ENCODE measurements around the gene PDK1.

The PDK1 gene

DNA sequence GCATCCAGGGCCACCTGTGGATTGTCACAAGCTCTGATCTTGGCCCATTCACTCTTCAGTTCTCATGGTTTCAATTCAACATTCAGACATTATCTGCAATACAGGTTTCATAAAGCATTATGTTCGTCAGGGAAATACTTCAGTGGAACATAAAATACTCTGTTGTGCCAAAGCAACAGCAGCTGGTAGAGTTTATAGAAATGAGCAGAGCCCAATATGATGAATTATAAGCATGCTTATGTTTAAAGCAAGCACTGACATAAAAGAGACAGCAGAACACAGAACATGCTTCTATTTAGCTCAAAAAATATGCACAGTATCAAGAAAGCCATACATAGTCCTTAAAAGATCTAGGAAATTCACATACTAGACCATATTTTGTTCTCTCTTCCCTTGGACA is 71.3 kb downstream of the PDK1 start:
- no peak for DNase-seq
- H3K4me3 Mint-ChIP-seq = no peak overlapping the region
- H3K27me3 Mint-ChIP-seq = no peaks in the 10 kb centered on the region
- peaks cover 41% of the 10 kb centered on the region for H3K36me3 Mint-ChIP-seq (ENCODE audit: low read depth)
- H3K9me3 Mint-ChIP-seq = no peaks in the 10 kb centered on the region
- H3K4me1 Mint-ChIP-seq (ENCODE audit: low read depth) = no peaks in the 10 kb centered on the region
- H3K27ac Mint-ChIP-seq = no peak overlapping the region

- Mint-ChIP-seq H3K27me3 (no peaks in the 10 kb centered on the region), H3K4me1 (ENCODE audit: low read depth) (no peaks in the 10 kb centered on the region), H3K27ac (no peak overlapping the region), H3K36me3 (ENCODE audit: low read depth) (peaks cover 41% of the 10 kb centered on the region), H3K9me3 (no peaks in the 10 kb centered on the region), H3K4me3 (no peak overlapping the region)
- DNase-seq = no peak
Observed at GRCh38 chr2:172628085-172628484, 72.2 kb downstream of the PDK1 start.

DNA sequence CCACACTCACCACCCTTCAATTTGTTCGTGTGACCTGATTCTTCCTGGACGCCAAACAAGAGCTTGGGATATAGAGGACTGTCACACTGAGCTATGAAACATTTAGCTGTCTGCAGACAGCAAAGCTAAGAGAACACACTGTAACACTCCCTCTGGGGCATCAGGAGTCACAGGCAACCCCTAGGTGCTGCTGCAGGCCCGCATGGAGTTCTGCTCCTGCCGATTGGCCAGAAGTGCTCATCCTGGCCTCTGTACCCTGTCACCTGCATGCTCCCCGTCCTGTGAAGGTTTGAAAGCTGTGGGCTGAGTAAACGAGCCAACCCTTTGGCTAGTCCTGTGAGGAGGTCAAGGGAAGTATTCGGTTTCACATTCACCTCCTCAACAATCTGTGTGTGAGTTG is 73.7 kb downstream of the PDK1 start:
- H3K4me3 Mint-ChIP-seq = no peak overlapping the region

GRCh38 chr2:172630181-172630580 is 74.3 kb downstream of the PDK1 start:
- Mint-ChIP-seq H3K27ac (no peak overlapping the region), H3K4me1 (ENCODE audit: low read depth) (no peaks in the 10 kb centered on the region), H3K27me3 (no peaks in the 10 kb centered on the region), H3K4me3 (no peak overlapping the region), H3K36me3 (ENCODE audit: low read depth) (peaks cover 30% of the 10 kb centered on the region), H3K9me3 (no peaks in the 10 kb centered on the region)
- no peak for DNase-seq

More for the DNA sequence above, 73.7 kb downstream of the PDK1 start:
- peaks cover 30% of the 10 kb centered on the region for H3K36me3 Mint-ChIP-seq (ENCODE audit: low read depth)
- no peak overlapping the region for H3K27ac Mint-ChIP-seq
- no peaks in the 10 kb centered on the region for H3K4me1 Mint-ChIP-seq (ENCODE audit: low read depth)
- no peak for DNase-seq
- H3K9me3 Mint-ChIP-seq = no peaks in the 10 kb centered on the region
- H3K27me3 Mint-ChIP-seq = no peaks in the 10 kb centered on the region

- H3K9me3 Mint-ChIP-seq = no peaks in the 10 kb centered on the region
Observed at GRCh38 chr2:172634477-172634876, 78.6 kb downstream of the PDK1 start.

DNA sequence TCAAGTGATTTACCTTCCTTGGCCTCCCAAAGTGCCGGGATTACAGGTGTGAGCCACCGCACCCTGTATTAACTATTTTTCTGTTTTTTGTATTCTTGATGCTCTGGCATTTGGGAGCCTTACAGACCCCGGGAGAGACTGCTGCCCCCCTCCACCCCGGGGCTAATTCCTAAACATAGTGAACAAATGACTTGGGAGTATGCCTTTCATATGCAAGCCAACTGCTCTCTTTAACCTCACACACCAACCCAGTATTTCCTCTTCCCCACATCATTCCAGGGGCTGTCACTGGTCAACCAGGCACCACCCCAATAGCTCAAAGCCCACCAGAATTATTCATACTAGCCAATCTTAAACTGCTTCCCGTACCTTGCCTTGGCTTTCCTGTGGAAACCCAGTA is 79.7 kb downstream of the PDK1 start:
- DNase-seq = no peak
- no peaks in the 10 kb centered on the region for H3K9me3 Mint-ChIP-seq
- no peaks in the 10 kb centered on the region for H3K27me3 Mint-ChIP-seq
- H3K4me3 Mint-ChIP-seq = no peak overlapping the region
- H3K27ac Mint-ChIP-seq = no peak overlapping the region
- H3K36me3 Mint-ChIP-seq (ENCODE audit: low read depth) = peaks cover 5% of the 10 kb centered on the region
- peaks cover 11% of the 10 kb centered on the region for H3K4me1 Mint-ChIP-seq (ENCODE audit: low read depth)

More at GRCh38 chr2:172634477-172634876, 78.6 kb downstream of the PDK1 start:
- Mint-ChIP-seq H3K4me1 (ENCODE audit: low read depth) (peaks cover under 1% of the 10 kb centered on the region), H3K27me3 (no peaks in the 10 kb centered on the region), H3K36me3 (ENCODE audit: low read depth) (peaks cover 13% of the 10 kb centered on the region), H3K27ac (no peak overlapping the region), H3K4me3 (no peak overlapping the region)
- no peak for DNase-seq

DNA sequence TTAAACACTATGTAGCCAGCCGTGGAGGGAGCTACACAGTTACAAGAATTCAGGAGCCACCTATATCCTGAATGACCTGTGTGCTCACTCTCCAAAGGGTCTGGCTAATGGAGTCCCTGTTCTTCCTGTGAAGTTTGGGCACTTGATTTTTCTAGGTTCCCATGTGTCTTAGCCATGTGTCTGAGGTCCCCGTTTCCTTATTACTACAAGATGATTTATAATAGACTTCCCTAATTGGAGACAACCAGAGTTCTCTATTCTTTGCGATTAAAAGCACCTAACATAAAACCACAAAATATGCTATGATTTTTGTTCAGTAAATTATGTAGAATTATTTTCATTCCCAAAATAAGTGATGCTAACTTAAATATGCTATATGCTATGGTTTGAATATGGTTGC is 83.4 kb downstream of the PDK1 start:
- peaks cover 22% of the 10 kb centered on the region for H3K4me1 Mint-ChIP-seq (ENCODE audit: low read depth)
- H3K36me3 Mint-ChIP-seq (ENCODE audit: low read depth) = no peaks in the 10 kb centered on the region
- no peak for DNase-seq
- H3K4me3 Mint-ChIP-seq = no peak overlapping the region
- H3K9me3 Mint-ChIP-seq = no peaks in the 10 kb centered on the region
- no peaks in the 10 kb centered on the region for H3K27me3 Mint-ChIP-seq
- no peak overlapping the region for H3K27ac Mint-ChIP-seq

GRCh38 chr2:172639823-172640222 is 83.9 kb downstream of the PDK1 start:
- H3K36me3 Mint-ChIP-seq (ENCODE audit: low read depth) = no peaks in the 10 kb centered on the region
- H3K27me3 Mint-ChIP-seq = no peaks in the 10 kb centered on the region
- no peak for DNase-seq
- H3K27ac Mint-ChIP-seq = peak overlapping the region; percentile 17
- peaks cover 22% of the 10 kb centered on the region for H3K4me1 Mint-ChIP-seq (ENCODE audit: low read depth)
- H3K4me3 Mint-ChIP-seq = no peak overlapping the region
- H3K9me3 Mint-ChIP-seq = no peaks in the 10 kb centered on the region

DNA sequence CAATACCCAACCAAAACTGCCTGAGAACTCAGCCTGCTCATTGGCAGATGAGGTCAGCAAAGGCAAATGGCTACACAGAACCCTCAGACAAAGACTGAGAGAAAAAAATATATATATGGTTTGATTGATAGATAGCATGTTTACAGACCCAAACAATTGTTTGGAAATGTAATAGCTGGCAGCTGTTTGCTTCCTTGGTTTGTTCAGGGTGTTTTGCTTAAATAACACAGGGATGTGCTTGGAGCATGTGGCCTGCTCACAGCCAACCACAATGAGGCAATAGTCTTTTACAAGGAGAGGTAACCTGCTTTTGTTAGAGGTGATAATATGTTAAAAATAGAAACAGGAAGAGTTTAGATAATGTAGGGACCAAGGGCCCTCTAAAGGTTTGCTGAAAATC is 84.5 kb downstream of the PDK1 start:
- no peak overlapping the region for H3K4me3 Mint-ChIP-seq
- H3K27me3 Mint-ChIP-seq = no peaks in the 10 kb centered on the region
- peaks cover 22% of the 10 kb centered on the region for H3K4me1 Mint-ChIP-seq (ENCODE audit: low read depth)
- H3K36me3 Mint-ChIP-seq (ENCODE audit: low read depth) = no peaks in the 10 kb centered on the region
- H3K9me3 Mint-ChIP-seq = no peaks in the 10 kb centered on the region
- no peak overlapping the region for H3K27ac Mint-ChIP-seq
- DNase-seq = no peak

GRCh38 chr2:172642301-172643020 is 86.6 kb downstream of the PDK1 start:
- Mint-ChIP-seq H3K9me3 (no peaks in the 10 kb centered on the region), H3K4me1 (ENCODE audit: low read depth) (peaks cover 22% of the 10 kb centered on the region)

GRCh38 chr2:172643142-172643541 is 87.3 kb downstream of the PDK1 start:
- no peak for DNase-seq
- no peaks in the 10 kb centered on the region for H3K9me3 Mint-ChIP-seq
- H3K27ac Mint-ChIP-seq = no peak overlapping the region

More at GRCh38 chr2:172642301-172643020, 86.6 kb downstream of the PDK1 start:
- Mint-ChIP-seq H3K27me3 (no peaks in the 10 kb centered on the region), H3K36me3 (ENCODE audit: low read depth) (no peaks in the 10 kb centered on the region), H3K4me3 (no peak overlapping the region), H3K27ac (no peak overlapping the region)
- no peak for DNase-seq

DNA sequence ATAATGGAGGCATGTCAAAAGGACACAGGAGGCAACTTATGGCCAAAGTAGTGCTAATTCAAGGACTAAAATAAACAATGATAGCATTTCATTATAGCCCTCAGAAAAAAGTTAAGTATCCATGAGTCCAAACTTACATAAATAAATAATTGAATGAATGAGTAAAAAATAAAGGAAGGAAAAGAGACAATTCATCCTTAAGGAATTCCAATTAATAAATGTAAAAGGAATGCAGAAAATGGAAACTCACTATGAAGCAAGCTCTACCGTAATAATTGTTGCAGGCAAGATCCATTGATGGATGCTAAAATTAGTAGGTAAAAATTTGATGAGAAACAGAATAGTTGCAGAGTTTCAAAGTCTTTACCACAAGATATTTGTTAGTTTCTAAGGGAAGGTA is 91.5 kb downstream of the PDK1 start:
- H3K4me1 Mint-ChIP-seq (ENCODE audit: low read depth) = peaks cover 8% of the 10 kb centered on the region

More at GRCh38 chr2:172643142-172643541, 87.3 kb downstream of the PDK1 start:
- Mint-ChIP-seq H3K4me3 (no peak overlapping the region), H3K27me3 (no peaks in the 10 kb centered on the region), H3K4me1 (ENCODE audit: low read depth) (peaks cover 22% of the 10 kb centered on the region), H3K36me3 (ENCODE audit: low read depth) (no peaks in the 10 kb centered on the region)

GRCh38 chr2:172655091-172655837 is 99.4 kb downstream of the PDK1 start:
- Mint-ChIP-seq H3K27ac (no peak overlapping the region), H3K36me3 (ENCODE audit: low read depth) (no peaks in the 10 kb centered on the region), H3K4me1 (ENCODE audit: low read depth) (peaks cover 9% of the 10 kb centered on the region), H3K27me3 (peaks cover 6% of the 10 kb centered on the region), H3K4me3 (no peak overlapping the region), H3K9me3 (peaks cover 28% of the 10 kb centered on the region)
- no peak for DNase-seq

More for the DNA sequence above, 91.5 kb downstream of the PDK1 start:
- H3K9me3 Mint-ChIP-seq = peaks cover 15% of the 10 kb centered on the region
- DNase-seq = no peak
- peaks cover 9% of the 10 kb centered on the region for H3K27me3 Mint-ChIP-seq
- no peak overlapping the region for H3K27ac Mint-ChIP-seq
- H3K36me3 Mint-ChIP-seq (ENCODE audit: low read depth) = no peaks in the 10 kb centered on the region
- H3K4me3 Mint-ChIP-seq = no peak overlapping the region

DNA sequence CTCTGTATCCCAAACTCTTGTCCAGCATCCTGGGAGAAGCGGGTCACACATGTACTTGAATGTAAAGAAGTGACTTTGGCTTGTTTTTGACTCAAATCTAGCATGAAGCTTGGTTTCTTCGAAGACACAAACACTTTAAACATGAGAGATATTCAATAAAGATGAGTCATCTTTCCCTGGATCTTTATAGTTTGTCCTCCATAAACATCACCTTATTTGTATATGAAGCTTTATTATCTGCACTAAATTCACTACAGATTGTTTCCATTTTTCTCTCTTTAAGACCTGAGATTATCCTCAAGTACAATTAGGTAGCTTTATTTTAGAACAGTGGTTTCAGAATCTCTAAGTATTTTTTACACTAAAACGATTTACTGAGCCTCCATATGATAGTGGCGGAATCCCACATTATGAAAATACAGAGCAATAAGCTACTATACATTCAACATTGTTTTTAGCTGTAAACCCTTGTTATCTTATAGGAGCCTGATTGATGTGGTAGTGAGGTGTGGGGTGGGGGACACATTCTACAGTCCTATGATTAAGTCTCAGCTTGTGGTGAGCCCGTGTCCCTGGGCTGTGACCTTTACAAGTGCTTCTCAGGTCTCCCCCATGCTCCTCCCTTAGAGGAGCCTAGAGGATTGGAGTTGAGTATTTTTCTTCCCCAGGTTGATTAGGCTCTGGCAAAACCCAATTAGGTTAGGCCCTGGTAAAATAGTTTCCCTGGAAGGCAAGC is 100.1 kb downstream of the PDK1 start:
- Mint-ChIP-seq H3K4me3 (no peak overlapping the region), H3K4me1 (ENCODE audit: low read depth) (peaks cover 9% of the 10 kb centered on the region), H3K36me3 (ENCODE audit: low read depth) (no peaks in the 10 kb centered on the region), H3K9me3 (peaks cover 25% of the 10 kb centered on the region), H3K27me3 (peaks cover 3% of the 10 kb centered on the region), H3K27ac (no peak overlapping the region)
- no peak for DNase-seq
